GM18861 (cell line): ENCODE results near the gene ANKRD13B.

Experiments
- ATAC-seq: cut with Tn5 transposase; IDR thresholded peaks from one replicate; pipeline ENCODE4 v1.9.1; 2021; ENCODE audit not compliant: unreplicated experiment

ANKRD13B gene

GRCh38 chr17:29616300-29617048 lies 23.5 kb downstream of the ANKRD13B start:
- no peak for ATAC-seq

- ATAC-seq = peak; percentile 42
Observed at GRCh38 chr17:29617125-29617480, 24.2 kb downstream of the ANKRD13B start.

DNA sequence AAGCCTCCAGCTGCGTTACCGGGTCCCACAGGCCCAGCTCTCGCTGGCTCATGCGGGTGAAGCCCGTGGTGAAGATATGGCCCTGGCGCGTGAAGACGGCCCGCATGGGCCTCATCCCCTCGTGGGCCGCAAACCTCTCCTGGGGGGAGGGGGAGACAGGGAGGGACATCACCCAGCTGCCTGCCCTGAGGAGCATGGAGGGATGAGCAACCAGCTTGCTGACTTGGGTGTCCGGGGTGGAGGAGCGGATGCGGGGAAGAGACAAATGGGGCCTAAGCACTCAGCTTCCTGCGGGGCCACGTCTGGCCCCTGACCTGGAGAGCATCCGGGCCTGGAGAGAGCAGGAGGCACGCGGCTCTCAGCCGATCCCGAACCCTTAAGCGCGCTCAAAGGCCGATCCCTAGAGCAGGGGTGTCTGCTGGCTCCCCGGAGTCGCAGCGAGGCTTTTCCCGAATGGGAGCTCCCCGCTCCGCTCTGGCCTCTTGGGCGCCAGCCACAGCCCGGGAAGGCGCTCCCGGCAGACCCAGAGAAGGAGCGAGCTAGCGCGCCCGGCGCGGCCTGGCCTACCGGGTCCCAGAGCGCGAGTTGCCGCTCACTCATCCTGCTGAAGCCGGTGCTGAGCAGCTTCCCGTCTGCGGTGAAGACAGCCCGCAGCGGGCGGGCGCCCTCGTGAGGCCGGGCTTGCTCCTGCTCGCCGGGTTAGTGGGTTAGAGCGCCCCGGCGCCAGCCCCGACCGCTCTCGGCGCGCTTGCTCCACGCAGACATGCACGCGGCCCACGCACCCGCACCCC lies 24.7 kb downstream of the ANKRD13B start:
- no peak for ATAC-seq

DNA sequence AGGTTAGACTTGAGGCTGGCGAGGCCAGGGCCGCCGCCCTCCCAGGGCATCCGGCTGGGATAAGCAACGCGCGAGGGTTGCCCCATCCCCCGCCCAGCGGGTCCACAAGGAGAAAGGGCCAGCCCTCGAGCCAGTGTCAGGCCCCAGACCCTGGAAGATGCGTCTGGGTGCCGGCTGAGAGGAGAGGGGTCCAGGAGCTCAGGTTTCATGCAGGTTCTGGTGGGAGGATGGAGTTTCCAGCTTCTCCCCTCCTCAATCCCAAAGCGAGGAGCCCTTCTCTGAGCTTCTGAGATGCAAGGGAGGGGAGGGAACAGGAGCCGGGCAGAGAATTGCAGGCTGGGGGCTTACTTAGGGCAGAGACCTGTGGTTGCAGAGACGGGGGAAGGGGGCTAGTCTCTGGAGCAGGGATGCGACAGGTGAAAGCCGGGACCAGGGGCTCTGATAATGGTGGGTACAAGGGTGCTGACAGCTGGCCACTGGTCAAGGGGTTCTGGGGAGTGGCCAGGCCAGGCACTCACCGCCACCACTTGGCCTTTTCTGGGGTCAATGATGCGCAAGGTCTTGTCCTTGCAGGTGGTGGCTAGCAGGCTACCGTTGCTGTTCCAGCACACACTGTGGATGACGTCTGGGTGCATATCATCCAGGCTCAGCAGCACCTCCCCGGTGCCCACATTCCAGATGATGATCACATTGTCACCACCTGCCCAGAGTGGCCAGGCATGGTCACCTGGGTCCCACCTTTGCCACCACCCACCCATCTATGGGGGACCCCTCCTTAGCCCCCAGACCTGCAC lies 25.5 kb downstream of the ANKRD13B start:
- no peak for ATAC-seq

DNA sequence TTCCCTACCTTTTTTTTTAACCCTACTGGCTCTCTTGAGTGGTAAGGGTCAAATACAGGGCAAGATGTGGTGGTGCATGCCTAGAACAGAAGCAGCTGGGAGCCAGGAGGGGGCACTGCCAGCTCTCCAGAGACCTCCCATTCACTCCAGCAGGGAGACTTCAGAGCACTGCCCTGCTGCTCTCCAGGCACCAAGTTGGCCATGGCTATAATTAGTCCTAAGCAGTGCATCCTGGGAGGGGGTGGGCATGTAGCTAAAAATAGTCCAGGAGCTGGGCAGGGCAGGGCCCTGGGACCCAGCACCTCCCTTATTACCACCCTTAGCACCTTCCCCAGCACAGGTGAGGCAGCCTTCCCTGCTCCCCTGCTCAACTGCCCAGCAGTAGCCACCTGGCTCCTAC lies 26.3 kb downstream of the ANKRD13B start:
- ATAC-seq = no peak

GRCh38 chr17:29620271-29620670 lies 27.3 kb downstream of the ANKRD13B start:
- no peak for ATAC-seq

GRCh38 chr17:29620779-29621500 lies 28.0 kb downstream of the ANKRD13B start:
- ATAC-seq = no peak

- ATAC-seq = no peak
Observed at GRCh38 chr17:29621751-29622194, 28.8 kb downstream of the ANKRD13B start.

GRCh38 chr17:29622337-29623282 lies 29.7 kb downstream of the ANKRD13B start, which contains the start of gene CORO6:
TSS of gene CORO6 (minus strand) at chr17:29622912. CDS start at chr17:29621421, 1,491 bp downstream.
- ATAC-seq = no peak

- no peak for ATAC-seq
Observed at GRCh38 chr17:29623283-29623647, 30.3 kb downstream of the ANKRD13B start.

- no peak for ATAC-seq
Observed at GRCh38 chr17:29624586-29624985, 31.7 kb downstream of the ANKRD13B start.

GRCh38 chr17:29625037-29625750 lies 32.3 kb downstream of the ANKRD13B start:
- ATAC-seq = no peak

DNA sequence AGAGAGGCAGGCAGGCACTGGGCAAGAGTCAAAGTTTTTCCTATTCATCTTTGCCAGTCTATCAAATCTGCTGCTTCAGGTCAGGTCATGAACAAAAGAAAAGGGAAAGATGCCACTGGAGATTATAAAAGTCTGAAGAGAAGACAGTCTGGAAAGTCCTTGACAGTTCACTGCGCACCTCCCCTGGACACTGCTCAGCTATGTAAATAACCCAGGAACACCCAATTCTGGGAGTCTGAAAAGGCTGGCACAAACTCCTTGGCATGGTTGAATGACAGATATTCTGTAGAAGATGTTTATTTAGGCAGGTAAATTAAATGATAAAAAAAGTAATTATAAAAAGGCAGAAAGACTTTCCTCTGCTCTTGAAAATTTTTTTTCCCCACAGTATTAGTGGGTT lies 35.0 kb downstream of the ANKRD13B start:
- ATAC-seq = no peak

DNA sequence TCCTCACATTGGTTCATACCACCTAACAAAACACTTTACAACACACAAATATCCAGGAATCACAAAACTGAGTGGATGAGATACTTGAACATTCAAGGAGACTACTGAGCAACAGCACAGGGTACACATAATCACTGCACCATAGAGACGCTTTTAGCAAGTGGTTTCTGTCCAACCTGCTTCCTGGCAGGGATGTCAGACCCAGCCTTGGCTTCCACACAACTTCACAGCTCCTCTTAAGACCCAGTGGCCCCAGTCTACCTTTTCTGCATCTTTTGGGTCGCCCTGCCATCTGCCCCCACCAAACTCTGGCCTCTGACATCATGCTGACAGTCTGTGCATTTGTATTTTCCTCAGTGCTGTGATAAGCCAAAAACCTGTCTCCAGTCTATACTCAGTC lies 35.7 kb downstream of the ANKRD13B start:
- ATAC-seq = no peak

GRCh38 chr17:29629839-29630238 lies 36.9 kb downstream of the ANKRD13B start:
- ATAC-seq = no peak

- no peak for ATAC-seq
Observed at GRCh38 chr17:29630630-29631193, 37.8 kb downstream of the ANKRD13B start.

GRCh38 chr17:29633886-29634285 lies 41.0 kb downstream of the ANKRD13B start:
- ATAC-seq = no peak

GRCh38 chr17:29640413-29640812 lies 47.5 kb downstream of the ANKRD13B start:
- ATAC-seq = no peak
